Right forelimb (tissue), 1 donor: ENCODE results near the gene CDC42BPA.
"Not testable (repeated sequence)": the region's sequence is repeated elsewhere in the genome, so short reads cannot be mapped to it uniquely, and the experiment has no call there.

Experiments
- DNase-seq: peaks from one replicate; pipeline ENCODE4 v3.0.0-alpha.2; 2018

Gene CDC42BPA

DNA sequence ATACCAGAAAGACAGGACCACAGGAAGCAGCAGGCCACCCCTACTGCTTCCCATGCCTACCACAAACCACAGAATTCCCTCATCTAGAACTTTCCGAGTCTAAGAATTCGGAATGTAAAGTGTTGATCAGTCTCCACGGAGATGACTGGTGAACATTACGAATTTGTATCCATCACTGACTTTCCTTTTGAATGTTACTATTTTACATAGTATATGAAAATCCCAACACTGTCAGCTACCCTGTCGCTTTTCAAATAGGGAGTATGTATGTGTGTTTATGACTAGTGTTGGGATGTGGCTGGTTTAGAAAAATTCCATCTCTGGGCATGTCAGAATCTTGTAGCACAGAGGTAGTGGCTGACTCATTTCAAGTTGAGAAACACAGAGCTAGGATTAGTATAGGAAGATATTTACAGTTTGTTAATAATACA is 260.0 kb downstream of the CDC42BPA start:
- DNase-seq = no peak

DNA sequence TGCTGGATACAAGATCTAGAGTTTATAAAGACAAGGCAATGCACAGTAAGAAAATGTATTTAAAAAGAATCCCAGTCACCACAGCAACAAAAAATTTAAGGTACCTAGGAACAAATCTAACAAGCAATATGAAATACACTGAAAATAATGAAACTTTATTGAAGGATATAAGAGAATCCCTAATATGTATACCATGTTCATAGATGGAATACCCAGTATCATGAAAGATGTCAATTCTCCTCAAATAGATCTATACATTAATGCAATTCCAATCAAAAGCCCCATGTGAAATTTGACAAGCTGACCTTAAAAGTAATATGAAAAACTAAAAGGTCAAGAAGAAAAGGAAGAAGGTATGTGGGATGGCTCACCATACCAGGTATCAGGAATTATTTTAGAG is 269.0 kb downstream of the CDC42BPA start:
- no peak for DNase-seq

DNA sequence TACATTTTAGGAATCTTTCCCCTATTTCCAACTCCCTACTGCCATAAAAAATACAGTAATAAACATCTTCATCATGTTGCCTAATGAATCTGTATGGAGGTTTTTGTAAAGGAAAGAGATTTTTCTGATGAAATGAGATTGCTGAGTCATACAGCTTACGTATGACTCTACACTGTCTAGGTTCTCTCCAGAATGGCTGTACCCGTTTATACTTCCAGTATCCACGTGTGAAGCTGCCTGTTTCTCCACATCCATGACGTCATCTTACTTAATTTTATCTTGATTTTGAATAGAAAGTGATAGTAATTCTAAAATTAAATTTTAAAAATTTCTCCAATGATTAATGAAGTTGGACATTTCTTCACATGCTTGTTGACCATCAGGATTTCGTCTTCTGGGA is 274.5 kb downstream of the CDC42BPA start:
- no peak for DNase-seq

DNA sequence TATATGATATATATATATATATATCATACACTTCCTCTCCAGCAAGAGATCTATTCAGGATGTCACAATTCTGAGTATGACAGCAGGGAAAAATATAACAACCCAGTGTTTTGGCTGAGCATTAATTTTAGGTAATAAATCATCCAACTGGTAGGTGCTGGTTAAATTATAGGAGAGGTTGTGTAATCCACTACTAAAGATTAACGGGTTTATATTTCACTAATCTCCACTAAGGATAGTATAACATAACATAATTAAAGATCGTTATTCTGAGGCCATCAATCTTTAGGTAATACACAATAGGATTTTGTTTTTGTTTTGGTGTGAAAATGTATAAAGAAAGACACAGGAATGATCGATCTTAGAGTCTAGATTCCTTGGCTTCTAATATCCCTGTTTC is 276.0 kb downstream of the CDC42BPA start:
- DNase-seq = no peak

DNA sequence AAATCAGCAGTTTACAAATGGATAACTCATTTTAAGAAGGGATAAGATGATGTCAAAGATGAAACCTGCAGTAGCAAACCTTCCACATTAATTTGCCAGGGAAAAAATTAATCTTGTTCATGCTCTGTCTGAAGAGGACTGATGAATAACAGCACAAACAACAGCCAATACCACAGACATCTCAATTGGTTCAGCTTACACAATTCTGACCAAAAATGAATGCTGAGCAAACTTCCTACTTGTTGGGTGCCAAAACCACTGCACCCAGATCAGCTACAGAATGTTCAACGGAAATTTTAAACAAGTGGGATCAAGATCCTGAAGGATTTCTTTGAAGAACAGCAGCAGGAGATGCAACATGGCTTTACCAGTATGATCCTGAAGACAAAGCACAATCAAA is 279.9 kb downstream of the CDC42BPA start:
- no peak for DNase-seq

DNA sequence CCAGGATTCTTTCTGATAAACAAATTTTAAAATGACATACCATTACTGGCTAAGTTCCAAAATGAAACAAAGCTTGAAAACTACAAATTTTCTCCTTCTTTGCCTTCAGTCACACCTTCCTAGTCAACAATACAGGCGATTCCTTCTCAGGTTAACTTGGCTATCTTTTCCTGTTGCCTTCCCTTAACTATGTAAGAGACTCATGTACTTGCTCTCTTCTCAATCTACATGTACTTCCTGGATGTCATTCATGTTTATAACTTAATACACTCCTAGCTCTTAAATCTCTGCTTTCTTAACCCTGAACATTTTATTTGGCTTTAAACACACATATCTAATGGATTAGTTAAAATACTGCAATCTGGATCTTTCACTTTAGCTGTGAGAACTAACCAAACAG is 281.2 kb downstream of the CDC42BPA start:
- no peak for DNase-seq

DNA sequence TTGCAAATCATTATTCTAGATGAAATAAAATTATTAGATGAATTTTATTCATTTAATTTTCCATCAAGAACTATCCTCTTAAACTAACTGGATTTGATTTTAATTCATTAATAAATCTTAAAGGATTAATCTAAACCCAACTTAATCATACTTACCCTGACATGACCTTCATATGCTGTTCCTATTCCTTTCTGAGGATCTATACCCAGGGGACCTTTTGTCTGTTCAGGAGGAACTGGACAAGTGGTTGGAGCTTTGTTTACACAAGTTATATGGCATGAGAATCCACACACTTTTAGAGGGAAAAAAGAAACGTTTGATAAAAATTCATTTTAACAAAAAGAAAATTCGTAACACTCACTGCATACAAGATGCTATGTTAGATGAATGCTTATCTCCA is 283.0 kb downstream of the CDC42BPA start:
- DNase-seq = no peak

DNA sequence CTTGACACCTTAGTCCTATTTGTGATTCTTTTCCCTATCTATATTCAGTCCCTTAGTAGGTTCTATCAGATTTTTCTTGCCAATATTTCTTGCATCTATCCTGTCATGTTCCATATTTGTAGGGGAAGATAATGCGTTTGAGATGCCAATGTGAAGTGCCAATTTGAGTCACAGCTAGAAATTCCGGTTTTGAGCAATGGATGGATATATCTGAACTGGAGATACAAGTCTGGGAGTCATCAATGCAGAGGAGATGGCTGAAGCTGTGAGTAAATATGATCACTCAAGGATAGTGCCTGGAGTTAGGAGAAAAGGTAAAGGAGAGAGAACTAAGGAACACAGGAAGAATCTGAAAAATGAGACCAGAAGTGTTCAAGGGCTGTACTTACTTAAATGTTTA is 284.4 kb downstream of the CDC42BPA start:
- no peak for DNase-seq

DNA sequence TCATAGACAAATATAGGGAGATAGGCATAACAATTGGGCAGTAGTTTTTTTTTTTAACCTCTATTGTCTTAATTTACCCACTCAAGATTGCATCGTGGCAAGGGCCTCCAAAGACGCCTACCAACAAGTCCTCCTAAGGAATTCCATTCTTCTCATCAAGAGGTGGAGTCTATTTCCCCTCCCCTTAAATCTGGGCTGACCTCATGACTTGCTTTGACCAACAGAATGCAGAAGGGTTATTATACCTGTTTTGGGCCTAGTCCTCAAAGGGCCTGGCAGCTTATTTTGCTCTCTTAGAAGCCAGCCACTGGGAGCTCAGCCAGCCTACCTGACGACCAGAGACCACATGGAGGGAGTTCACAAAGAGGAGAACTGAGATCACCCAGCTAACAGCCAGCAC is 285.9 kb downstream of the CDC42BPA start:
- DNase-seq = no peak

DNA sequence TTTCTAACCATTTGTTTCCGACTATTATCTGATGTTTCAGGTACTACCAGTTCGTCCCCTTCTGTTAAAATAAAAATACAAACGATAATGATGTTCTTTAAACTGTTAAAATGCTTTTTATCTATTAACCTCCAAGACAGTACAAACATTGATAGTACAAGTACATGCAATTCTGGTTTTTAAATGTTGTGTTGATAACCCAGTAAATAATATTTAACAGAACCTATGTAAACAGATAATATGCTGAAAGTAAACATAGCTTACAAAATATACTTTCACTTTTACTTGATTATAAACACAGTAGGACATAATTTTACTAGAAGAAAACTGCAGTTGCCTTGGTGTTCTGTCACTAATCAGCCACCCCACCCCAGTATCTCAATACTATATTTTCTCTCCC is 301.3 kb downstream of the CDC42BPA start:
- DNase-seq = no peak

DNA sequence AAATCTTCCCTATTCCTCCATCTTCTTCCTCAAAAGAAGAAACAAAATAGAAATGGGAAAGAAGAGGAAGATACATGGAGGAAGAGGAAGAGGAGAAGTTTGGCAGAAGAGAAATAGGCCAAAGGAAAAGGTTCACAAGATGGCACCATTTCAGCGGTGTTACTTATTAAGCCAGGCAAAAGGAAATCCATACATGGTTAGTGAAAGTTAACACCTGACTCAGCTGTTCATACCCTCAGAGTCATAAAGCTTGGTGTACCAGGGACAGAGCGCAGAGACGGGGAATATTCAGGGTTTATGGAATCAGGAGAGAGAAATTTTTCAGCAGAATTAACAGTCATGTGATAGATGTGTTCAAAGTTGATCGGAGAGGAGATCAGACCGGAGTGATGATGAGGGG is 307.6 kb downstream of the CDC42BPA start:
- DNase-seq = no peak

DNA sequence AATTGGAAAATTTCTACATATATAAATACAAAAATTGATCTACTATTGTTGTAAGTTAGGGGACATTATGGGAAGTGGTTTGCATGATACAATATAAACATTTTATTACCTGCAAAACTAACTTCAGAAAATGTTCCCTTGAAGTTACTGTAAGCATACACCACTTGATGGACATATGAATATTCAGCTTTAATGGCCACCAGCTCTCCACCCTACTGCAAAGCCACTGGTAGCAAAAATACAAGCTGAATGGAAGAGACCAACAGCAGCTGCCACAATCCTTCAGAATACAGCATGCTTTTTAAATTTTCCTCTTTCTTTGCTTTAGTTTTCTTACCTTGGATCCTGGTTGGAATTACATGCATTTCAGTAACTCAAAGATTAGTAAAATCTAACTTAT is 308.4 kb downstream of the CDC42BPA start:
- DNase-seq = no peak

DNA sequence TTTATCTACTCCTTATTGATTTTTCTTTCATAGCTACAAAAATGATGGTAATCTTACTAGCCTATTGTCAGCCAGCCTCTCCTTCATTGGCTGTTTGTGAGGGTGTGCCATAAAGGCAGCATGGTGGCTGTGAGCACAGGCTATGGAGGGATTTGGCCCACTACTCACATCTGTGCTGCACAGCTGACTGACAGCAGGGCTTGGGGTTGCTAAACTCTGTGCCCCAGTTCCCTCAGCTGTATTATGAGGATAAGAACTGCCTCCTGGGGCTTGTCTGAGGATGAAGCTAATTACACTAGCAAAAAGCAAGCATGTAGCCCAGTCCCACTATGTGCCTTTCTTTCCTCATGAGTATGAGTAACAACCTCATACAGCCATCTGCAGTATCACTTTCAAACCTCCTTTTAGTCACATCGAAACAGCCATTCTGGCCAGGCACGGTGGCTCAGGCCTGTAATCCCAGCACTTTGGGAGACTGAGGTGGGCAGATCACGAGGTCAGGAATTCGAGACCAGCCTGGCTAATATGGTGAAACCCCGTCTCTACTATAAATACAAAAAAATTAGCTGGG is 312.0 kb downstream of the CDC42BPA start:
- DNase-seq = no peak

DNA sequence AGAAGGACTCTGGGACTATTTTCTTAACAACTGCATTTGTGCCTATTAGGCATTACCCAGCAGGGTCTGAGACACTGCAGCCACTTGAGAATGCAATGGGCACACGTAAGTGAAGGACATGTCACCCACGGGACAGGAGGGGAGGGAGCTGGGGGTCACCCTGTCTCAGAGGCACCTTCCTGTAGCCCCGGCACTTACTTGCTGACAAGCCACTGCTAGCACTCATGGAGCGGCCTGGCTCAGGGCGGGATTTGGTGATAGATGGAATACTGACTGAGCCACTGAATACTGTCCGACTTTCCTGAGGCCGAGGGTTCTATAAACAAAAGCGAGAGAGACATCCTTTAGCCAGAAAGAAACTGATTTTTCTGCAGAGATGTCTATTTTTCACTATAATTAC is 313.5 kb downstream of the CDC42BPA start:
- DNase-seq = no peak

DNA sequence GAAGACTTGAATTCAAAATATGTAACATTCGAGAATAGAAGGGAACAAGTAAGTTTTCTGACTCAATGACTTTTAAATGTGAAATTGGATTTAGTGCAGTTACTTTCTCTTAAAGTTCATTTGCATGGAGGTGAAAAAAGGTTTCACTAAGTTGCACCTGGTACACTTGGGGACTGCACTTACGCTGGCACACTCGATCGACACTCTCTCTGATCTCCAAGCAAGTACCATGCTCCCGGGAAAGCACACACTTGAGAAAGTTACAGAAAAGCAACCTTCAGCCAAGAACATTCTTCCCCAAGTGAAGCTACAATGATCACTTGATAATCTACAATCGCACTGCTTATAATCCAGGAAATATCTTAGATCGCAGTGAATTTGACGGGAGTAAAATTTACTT is 315.1 kb downstream of the CDC42BPA start:
- DNase-seq = no peak

DNA sequence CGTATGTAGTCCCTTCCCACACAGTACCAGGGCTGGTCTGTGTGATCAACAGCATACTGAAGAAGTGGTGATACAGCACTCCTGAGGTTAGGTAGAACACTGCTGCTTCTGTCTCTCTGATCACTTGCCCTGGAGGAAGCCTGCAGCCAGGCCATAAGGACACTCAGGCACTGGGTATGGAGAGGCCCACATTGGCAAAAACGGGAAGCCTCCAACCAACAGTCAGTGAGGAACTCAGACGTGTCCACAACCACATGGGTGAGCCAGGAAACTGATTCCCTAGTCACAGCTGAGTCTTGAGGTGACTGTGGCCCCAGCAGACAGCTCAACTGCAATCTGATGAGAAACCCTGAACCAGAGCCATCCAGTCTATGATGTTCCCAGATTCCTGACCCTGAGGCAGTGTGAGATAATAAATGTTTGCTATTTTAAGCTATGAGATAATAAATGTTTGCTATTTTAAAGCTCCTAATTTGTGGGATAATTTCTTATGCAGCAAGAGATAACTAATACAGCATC is 315.7 kb downstream of the CDC42BPA start:
- no peak for DNase-seq

DNA sequence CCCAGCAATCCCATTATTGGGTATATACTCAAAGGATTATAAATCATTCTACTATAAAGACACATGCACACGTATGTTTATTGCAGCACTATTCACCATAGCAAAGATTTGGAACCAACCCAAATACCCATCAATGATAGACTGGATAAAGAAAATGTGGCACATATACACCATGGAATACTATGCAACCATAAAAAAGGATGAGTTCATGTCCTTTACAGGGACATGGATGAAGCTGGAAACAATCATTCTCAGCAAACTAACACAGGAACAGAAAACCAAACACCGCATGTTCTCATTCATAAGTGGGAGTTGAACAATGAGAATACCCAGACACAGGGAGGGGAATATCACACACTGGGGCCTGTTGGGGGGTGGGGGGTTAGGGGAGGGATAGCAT is 318.7 kb downstream of the CDC42BPA start:
- not testable (repeated sequence) for DNase-seq

DNA sequence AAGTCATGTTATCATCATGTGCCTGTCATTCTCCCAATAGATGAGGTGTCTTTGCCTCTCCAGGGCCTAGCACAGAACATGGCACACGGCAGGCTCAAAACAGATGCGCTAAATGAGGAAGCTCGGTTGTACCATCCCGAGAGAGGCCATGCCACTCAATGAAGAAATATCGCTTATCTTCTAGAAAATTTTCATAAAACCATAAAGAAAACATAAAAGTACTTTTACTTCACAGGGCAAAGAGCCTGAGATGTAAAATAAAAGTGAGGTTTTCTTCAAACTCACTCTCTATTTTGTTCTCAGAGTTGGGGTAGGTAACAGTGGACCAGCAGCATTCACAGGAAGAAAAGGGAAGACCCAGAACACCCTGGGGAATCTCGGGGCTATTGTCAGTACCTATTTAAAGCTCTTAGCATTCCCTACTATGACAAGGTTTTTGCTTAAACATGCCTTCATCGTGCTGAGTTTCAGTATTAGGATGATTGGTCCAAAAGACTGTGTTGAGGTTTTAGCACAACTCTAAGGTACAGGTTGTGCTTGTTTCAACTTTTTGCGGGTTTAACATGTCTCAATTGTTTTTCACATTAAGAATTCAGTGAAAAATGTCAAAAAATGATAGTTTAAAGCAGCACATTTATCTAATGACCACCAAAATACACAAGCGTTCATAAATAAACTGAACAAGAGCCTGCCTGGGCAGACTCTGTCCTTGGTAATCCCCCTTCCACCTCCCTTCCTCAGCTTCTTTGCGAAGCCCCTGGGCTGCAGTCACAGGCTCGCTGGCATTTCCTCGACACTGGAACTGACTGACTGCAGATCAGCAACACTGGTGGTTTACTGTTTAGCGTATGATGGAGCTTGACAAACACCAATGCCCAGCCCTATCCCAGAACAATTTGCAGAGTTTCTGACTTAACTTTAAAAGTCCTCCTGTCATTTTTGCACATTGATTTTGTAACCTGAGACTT is 322.6 kb downstream of the CDC42BPA start:
- DNase-seq = no peak

DNA sequence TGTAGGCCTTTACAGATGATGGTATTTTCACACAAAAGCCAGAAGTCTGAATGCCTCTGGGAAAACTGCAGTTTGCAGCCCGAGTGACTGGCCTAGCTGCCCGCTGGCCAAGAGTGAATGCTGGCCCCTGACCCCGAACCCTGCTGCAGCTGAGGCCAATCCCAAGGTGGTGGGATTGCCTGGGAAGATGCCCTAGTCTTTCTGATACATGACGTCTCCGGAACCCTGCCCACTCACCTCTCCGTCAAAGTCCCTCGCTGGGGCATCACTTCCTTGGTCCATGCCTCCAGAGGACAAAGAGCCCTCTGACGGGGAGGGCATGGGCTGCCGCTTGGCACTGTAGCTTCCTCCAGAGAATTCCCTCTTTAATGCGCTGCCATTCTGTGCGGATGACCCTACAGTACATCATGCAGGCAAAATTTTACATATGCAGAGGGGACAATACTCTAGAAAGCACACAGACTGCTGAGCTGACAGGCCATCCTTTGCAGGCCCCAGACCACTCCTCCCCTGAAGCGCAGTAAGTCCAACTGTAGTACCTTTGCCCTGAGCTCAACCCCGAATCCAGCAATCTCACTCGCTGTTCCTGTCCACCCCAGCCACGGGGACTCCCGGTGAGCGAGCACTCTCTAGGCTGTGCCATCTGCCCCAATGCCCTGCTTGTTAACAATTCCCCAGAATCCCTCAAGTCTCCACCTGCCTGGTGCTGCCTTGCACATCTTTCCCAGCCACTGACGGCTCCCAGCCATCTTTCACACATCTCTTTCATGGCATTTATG is 323.5 kb downstream of the CDC42BPA start:
- no peak for DNase-seq

DNA sequence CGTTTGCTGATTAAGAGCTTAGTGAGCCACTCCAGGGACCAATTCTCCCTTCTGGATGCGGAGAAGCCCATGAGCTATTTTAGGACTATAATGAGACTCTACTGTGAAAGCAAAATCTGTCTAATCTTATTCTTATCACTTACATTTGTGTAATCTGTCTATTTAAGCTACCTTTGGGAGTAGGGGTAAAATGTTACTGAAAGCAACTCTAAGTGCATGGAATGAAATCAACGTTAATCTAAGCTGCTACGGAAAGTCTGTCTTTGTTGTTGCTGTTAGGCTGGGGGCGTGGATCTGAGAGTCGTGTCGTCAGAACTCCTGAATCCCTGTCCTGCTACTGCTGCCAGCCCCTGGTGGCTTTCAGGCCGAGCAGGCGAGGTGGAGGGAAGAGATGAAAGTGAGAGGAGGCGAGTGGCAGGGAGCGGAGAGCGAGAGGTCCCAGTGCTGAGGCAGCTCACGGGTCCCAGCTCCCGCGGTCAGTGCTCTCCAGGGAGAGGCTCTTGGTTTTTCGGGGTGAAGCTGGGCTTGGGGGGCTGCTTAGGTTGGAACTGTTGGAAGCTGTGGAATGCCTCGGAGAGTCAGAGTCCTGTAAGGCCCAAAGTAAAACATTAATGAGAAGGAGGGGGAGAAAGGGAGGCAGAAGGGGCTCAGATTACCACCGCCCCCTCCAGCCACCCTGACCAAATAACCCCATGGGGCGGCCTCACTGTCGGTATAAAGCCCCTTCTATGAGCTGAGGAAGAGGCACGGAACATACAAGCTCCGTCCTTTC is 324.3 kb downstream of the CDC42BPA start:
- DNase-seq = no peak

DNA sequence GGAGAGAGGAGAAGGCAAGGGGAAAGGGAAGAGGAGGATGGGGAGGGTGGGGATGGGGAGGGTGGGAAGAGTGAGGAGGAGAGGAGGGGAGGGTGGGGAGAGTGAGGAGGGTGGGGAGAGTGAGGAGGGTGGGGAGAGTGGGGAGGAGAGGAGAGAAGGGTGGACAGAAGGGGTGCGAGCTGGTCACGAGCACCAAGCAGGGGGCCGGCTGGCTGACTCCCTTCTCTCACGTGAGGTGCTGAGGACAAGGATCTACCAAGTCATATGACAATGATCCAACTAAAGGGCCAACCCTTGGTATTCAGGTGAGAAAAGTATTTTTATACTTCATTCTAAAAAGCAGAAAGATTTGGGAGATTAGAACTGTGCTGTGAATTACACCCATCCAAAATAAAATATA is 326.4 kb downstream of the CDC42BPA start:
- DNase-seq = no peak

DNA sequence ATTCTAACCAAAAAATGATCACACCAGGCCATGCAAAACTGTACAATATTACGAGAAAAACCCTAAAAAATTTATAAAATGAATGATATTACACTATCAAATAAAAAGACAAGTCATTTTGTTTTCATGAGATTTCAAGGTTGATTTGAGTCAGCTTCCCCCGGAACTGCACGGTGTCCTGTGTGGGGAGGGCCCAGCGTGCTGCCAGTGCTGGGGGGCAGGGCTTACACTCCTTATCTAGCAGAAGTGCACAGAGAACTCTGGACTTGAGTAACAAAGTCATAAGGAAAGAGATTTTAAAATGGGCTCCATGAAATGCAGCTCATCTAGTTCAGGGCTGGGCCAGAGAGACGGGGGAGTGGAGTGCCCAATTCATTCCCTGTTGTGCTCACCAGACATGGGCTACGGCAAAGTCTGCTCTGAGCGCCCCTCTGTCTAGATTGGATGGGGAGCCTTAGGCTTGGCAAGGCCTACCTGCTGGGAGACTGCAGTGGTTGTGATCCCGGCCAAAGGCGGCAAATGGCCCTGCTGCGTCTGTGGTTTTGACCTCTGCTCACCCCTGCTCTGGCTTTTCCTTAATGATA is 328.1 kb downstream of the CDC42BPA start:
- no peak for DNase-seq
